HG03280 (cell line): ENCODE measurements around the gene EXOSC10.

Experiments
- ATAC-seq: cut with Tn5 transposase; IDR thresholded peaks from one replicate; pipeline ENCODE4 v1.9.1; 2021; ENCODE audit warnings: mild to moderate bottlenecking, moderate library complexity; ENCODE audit not compliant: unreplicated experiment

Gene EXOSC10

DNA sequence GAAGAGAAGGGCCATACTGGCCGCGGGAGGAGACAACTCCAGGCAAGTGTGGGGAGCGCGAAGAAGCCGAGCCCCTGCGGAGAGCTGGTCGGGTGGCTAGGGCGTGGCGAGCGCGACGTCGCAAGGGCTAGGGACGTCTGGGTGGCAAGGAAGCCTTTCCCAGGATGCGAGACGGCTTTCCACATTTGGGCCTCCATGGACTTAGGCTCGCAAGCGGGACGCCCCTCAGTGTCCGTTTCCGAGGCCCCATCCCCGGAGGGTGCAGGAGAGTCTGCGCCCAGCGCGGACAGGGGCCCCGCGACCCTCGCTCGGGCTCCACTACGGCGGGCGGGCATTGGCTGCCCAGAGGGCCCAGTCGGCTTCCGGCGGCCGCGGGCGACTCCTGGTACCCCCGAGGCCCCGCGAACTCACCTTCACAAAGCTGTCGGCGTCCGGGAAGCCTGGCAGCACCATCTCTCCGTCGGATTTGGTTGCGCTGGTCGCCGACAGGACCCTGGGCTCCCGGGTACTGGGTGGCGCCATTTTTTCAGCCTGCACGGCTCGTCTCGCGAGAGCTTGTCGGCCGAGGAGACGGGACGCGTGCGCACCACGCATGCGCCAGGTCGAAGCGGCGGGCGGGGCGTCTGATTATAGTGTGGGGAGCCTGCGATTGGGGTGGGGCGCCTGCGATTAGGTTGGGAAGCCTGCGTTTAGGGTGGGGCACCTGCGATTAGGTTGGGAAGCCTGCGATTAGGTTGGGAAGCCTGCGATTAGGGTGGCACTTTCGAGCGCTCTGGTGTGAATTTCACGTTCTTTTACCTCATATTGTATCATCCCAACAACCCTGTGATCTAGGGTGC, at the start of gene EXOSC10:
Gene EXOSC10 (minus strand): TSS at position 560 of the 839 bp plus-strand sequence. CDS start 38 bp downstream, at position 522.
- ATAC-seq = peak; percentile 95

GRCh38 chr1:11147197-11147770, 47.6 kb upstream of the EXOSC10 start:
- no peak for ATAC-seq

- no peak for ATAC-seq
Measured at GRCh38 chr1:11145741-11146140, 46.1 kb upstream of the EXOSC10 start.

GRCh38 chr1:11144570-11145256, 45.0 kb upstream of the EXOSC10 start:
- ATAC-seq = no peak

- no peak for ATAC-seq
Measured at GRCh38 chr1:11143907-11144306, 44.2 kb upstream of the EXOSC10 start.

DNA sequence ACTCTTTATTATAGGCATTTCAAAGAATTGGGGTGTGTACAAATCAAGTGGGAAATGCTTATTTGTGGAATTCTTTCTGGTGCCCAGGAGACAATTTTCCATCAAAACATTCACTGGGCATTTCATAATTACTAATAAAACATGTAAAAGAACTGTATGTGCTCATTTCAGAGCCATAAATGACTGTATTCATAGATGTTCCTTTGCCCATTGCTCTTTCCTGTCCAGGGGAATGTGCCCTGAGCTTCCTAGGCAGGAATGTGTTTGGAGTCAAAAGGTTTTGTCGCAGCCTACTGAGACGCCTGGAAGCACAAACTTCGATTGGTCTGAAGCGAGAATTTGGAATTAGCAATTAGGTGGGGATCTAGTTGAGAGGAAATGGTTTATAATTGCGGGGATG, 43.7 kb upstream of the EXOSC10 start:
- no peak for ATAC-seq

DNA sequence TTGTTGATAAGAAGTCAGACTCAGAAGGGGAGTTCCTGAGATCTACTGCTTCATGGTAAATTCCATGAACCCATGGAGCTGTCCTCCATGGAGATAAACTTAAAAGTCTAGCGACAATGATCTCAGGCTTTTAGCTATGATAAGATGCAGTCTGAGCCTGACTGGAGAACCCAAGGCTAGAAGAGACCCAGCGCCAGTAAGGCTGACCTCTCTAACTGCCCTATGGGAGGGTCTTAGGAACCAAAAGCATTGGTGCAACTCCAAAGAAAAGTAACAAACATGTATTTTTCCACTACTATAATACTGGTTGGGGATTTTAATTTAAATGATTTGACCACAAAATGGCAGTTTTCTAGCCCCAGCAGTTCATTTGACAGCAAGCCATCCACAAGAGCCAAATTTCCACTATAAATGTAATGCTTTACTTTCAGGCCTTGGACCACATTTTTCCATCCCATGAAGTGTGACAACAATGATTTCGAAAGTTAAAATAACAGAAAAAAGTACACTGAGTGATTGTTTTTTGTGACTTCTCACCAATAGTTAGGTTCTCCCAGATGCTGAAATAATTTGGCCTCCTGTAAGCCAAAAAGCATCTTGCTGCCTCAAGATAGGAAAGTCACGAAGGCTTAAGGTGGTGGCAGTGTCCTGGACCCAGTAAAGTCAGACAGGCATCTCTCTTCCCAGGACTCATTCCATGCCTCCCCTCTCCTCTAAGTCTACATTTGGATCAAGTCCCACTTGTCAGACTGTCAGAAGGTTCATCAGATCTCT, 43.1 kb upstream of the EXOSC10 start:
- no peak for ATAC-seq

DNA sequence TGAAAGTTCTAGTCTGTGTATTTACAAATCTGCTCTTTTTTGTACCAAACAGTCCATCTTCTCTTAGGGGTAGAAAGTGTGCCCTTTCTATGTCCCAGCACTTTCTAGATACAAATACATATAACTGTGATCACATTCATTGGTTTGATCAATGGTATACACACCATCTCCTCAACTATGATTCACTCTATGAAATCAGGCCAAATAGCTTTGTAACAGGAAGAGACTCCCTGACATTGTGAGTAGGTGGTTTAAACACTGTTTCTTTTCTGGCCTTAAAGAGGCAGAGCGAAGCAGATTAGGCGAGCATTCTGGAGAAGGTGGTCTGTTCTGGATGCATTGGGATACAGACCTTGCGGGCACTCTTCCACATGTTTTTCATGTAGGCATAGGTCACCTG, 39.3 kb upstream of the EXOSC10 start:
- no peak for ATAC-seq

DNA sequence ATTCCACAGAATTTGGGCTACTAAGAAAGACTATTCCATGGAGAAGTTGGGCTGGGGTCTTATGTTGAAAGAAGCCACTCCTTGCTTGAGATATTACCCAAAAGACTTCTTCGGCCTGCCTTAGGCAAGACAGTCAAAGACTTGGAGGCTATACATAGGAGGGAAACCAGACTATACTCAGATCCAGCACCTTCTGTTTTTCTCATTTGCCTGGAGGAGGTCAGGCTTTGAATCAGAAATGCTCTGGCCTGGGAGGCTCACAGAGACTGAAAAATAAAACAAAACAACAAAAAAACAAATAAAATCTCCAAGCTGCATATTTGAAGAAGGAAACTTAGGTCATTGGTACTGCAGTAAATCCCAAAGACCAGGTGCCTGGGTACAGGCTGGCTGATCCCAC, 38.4 kb upstream of the EXOSC10 start:
- no peak for ATAC-seq

DNA sequence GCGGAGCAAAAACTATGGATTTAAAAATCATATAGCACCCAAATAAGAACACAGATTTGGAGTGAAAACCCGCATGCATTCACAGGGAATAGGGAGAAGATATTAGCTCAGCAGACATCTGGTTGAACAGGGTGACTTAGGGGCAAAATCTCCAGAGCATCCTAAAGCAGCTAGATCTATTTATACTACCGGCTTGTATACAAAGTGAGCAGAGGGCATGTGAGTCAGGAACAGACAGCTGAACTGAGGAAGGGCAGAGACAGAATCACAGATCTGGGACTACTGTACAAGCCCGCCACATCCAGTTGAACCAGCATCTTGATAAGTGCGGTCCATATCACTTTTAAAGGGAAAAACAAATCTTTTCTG, 35.2 kb upstream of the EXOSC10 start:
- ATAC-seq = no peak

- no peak for ATAC-seq
Measured at GRCh38 chr1:11134251-11134897, 34.7 kb upstream of the EXOSC10 start.

DNA sequence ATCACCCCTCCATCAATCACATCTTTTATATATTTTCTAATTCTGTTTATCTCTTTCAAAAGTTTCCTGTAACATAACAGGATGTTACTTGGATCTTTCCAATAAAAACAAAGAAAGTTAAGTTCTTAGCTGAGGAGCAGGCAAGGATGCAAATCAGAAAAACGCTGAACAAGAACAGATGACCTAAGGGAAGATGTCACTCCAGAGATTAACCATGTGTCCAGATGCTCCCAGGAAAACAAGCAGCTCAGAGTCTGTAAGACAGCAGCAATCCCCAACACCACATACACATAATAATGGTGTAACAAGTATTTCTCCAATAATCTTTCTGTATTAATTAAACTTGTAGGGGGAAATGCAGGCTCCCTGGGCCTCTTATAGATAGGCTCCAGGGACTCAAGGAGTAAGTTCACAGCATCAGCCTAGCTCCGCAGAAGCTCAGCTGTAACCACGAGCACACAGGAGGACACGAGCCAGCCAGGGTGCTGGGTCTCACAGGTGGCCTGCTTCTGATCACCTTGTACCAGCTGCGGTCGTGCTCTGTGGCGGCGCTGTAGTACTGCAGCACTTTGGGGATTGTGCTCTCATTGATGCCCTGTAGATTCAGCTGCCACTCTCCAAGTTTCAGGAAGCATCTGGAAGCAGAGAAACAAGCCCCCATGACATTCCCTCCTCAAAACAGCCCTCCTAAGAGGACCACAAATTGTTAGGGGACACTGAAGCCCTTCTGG, 33.1 kb upstream of the EXOSC10 start:
- ATAC-seq = no peak

DNA sequence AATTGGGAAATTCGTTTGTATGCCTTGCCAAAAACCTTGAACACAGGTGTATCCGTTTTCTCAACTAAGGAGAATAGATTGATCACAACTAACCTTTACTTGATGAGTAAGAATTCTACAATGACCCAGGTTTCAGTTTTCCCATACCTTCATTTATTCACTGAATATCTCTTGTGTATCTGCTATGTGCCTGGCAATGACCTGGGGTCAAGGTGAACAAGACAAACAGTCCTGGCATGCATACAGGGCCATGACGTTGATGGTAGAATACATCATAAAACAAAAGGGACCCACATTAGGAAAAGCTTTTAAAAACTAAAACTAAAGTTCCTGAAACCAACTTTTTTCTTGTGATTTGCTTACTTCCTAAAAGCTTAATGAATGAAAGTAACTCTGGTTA, 32.1 kb upstream of the EXOSC10 start:
- ATAC-seq = no peak

GRCh38 chr1:11130406-11130805, 30.7 kb upstream of the EXOSC10 start:
- ATAC-seq = no peak

DNA sequence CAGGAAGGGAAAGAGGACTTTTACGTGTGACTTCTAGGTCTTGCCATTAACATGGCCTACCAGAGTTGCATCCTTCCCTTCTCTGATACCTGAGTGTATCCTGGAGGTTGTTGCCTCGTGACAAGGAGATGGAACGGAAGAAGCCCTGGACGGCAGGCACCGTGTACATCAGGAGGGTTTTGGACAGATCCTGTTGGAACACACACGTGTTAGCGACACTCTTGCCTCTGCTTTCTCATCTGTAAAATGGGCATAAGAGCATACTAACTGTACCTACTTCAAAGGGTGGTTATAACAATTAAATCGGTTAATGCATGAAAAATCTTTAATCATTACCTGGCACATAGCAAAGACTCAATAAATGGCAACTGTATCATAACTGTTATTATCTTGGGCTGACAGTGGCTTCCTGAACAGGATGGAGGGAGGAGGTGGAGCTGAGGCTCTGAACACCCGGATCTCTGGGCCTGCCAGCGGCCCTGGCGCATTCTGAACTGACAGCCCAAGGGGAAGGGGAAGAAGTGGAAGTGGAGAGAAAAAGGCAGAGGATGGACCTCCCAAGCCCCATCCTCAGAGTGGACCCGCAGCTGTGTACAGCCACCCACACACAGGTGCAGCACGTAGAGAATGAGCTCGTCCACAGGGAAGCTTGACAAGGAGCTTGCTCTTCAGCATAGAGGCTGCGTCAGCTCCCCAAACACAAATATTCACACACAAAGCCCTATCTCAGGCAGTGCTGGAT, 30.2 kb upstream of the EXOSC10 start:
- no peak for ATAC-seq

DNA sequence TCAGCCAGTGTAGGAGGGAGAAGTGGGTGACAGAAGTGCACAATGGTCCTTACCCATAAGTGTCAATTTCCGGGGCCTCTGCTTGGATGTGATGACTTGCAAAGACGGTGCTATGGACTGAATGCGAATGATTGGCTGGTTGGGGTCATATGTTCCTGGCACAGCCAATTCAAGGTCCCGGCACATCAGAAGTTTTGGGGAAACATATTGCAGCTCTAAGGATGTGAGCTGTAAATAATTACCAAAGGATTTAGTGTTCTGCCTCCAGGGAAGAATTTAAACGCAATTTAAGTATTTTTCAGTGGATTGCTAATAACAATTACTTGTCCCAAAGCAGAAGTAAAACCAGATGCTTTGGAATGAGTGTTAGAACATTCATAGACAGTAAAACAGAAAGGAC, 26.9 kb upstream of the EXOSC10 start:
- ATAC-seq = no peak

DNA sequence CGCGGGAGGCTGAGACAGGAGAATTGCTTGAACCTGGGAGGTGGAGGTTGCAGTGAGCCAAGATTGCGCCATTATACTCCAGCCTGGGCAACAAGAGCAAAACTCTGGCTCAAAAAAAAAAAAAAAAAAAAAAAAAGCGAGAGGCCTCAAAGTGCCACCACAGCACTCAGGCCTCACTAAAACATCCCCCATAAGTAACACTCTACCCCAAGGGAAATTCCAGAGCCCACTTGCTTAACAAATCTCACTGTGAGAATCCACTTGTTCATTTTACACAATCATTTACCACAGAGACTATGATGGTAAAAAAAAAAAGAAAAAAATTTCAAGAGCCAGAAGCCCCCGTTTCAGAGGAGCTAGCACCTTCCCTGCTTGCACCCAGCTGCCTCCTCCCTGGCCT, 26.3 kb upstream of the EXOSC10 start:
- no peak for ATAC-seq

GRCh38 chr1:11124965-11125364, 25.3 kb upstream of the EXOSC10 start:
- ATAC-seq = no peak

GRCh38 chr1:11116318-11116717, 16.6 kb upstream of the EXOSC10 start:
- no peak for ATAC-seq
